ENCODE data around the gene KIF16B.
A peak's percentile ranks its signal among the peaks of the same experiment; 100 is the strongest.

The KIF16B gene

GRCh38 chr20:16280219-16280618 lies 293.0 kb downstream of the KIF16B start:
- Histone ChIP-seq H2BK15ac (ENCODE audit: low read depth, poor library complexity, severe bottlenecking) (no peak overlapping the region), H2BK12ac (ENCODE audit: low read length in 2 of 2) (no peak overlapping the region), H4K8ac (ENCODE audit: low read length) (no peak overlapping the region), H4K91ac (ENCODE audit: low read length) (no peak overlapping the region), H3K23ac (ENCODE audit: low read length in 2 of 2) (no peak overlapping the region), H3K9me3 (ENCODE audit: control insufficient read depth, low read length) (no peaks in the 10 kb centered on the region), H2BK5ac (ENCODE audit: low read depth, low read length, poor library complexity, severe bottlenecking) (no peak overlapping the region), H3K4me1 (ENCODE audit: control insufficient read depth, insufficient read depth, low read depth, low read length) (peaks cover 15% of the 10 kb centered on the region), H2AK5ac (ENCODE audit: low read length, severe bottlenecking) (peak overlapping the region; percentile 35), H3K36me3 (ENCODE audit: control insufficient read depth in 1 of 2, insufficient read depth in 2 of 2, low read depth in 1 of 2, low read length in 2 of 2) (peaks cover 0 to 7% of the 10 kb centered on the region in 2 experiments), H3K4me2 (ENCODE audit: low read length, poor library complexity, severe bottlenecking) (no peak overlapping the region), H2AFZ (ENCODE audit: low read depth, low read length) (no peak overlapping the region), H2BK120ac (ENCODE audit: low read depth, low read length) (no peak overlapping the region), H3K18ac (ENCODE audit: low read depth in 1 of 2, low read length in 2 of 2) (no peak overlapping the region), H3K4me3 (ENCODE audit: insufficient read depth in 1 of 2, low read depth in 1 of 2, low read length in 2 of 2) (no peak overlapping the region), H3K79me1 (replicated peaks; ENCODE audit: low read length, poor library complexity, severe bottlenecking) (no peaks in the 10 kb centered on the region), H3K27ac (ENCODE audit: low read length, poor library complexity, severe bottlenecking) (no peak overlapping the region), H3K4ac (ENCODE audit: low read depth in 1 of 2, low read length in 2 of 2) (no peak overlapping the region), H3K14ac (ENCODE audit: low read length in 2 of 2) (no peak overlapping the region), H3K9ac (ENCODE audit: low read length) (no peak overlapping the region), H3K27me3 (ENCODE audit: control insufficient read depth in 1 of 2, insufficient read depth in 1 of 2, low read length in 2 of 2) (no peaks in the 10 kb centered on the region)
- 95% methylated on average over 2 of the region's 2 CpGs for WGBS
- DNase-seq, result no peak

- Histone ChIP-seq H3K4ac (ENCODE audit: low read depth in 1 of 2, low read length in 2 of 2) (no peak overlapping the region), H3K9me3 (ENCODE audit: control insufficient read depth, low read length) (no peaks in the 10 kb centered on the region), H3K4me3 (ENCODE audit: insufficient read depth in 1 of 2, low read depth in 1 of 2, low read length in 2 of 2) (no peak overlapping the region), H4K8ac (ENCODE audit: low read length) (no peak overlapping the region), H3K36me3 (ENCODE audit: control insufficient read depth in 1 of 2, insufficient read depth in 2 of 2, low read depth in 1 of 2, low read length in 2 of 2) (peaks cover 0 to 7% of the 10 kb centered on the region in 2 experiments), H3K9ac (ENCODE audit: low read length) (no peak overlapping the region), H3K4me2 (ENCODE audit: low read length, poor library complexity, severe bottlenecking) (no peak overlapping the region), H3K14ac (ENCODE audit: low read length in 2 of 2) (no peak overlapping the region), H2BK5ac (ENCODE audit: low read depth, low read length, poor library complexity, severe bottlenecking) (no peak overlapping the region), H2BK120ac (ENCODE audit: low read depth, low read length) (no peak overlapping the region), H4K91ac (ENCODE audit: low read length) (no peak overlapping the region), H3K27me3 (ENCODE audit: control insufficient read depth in 1 of 2, insufficient read depth in 1 of 2, low read length in 2 of 2) (no peaks in the 10 kb centered on the region), H3K4me1 (ENCODE audit: control insufficient read depth, insufficient read depth, low read depth, low read length) (peaks cover 15% of the 10 kb centered on the region), H3K27ac (ENCODE audit: low read length, poor library complexity, severe bottlenecking) (no peak overlapping the region), H2AK5ac (ENCODE audit: low read length, severe bottlenecking) (no peak overlapping the region), H3K23ac (ENCODE audit: low read length in 2 of 2) (no peak overlapping the region), H3K79me1 (replicated peaks; ENCODE audit: low read length, poor library complexity, severe bottlenecking) (no peaks in the 10 kb centered on the region), H2BK12ac (ENCODE audit: low read length in 2 of 2) (no peak overlapping the region), H2AFZ (ENCODE audit: low read depth, low read length) (no peak overlapping the region), H2BK15ac (ENCODE audit: low read depth, poor library complexity, severe bottlenecking) (no peak overlapping the region), H3K18ac (ENCODE audit: low read depth in 1 of 2, low read length in 2 of 2) (no peak overlapping the region)
- WGBS, result 96% methylated on average over 5 of the region's 5 CpGs
- DNase-seq, result no peak
Measured at GRCh38 chr20:16279320-16279719, 293.9 kb downstream of the KIF16B start.

- WGBS, result 78% methylated on average over 2 of the region's 4 CpGs
Measured at GRCh38 chr20:16273812-16274555, 299.3 kb downstream of the KIF16B start.

GRCh38 chr20:16272780-16273360 lies 300.4 kb downstream of the KIF16B start:
- no peak overlapping the region for H2BK120ac ChIP-seq (ENCODE audit: low read depth, low read length)
- no peak overlapping the region for H2BK5ac ChIP-seq (ENCODE audit: low read depth, low read length, poor library complexity, severe bottlenecking)
- no peaks in the 10 kb centered on the region for H3K9me3 ChIP-seq (ENCODE audit: control insufficient read depth, low read length)
- no peak overlapping the region for H2BK15ac ChIP-seq (ENCODE audit: low read depth, poor library complexity, severe bottlenecking)
- peak overlapping the region; percentile 29 for H2AK5ac ChIP-seq (ENCODE audit: low read length, severe bottlenecking)
- H3K9ac ChIP-seq (ENCODE audit: low read length), result no peak overlapping the region
- H3K4me2 ChIP-seq (ENCODE audit: low read length, poor library complexity, severe bottlenecking), result no peak overlapping the region
- H3K18ac ChIP-seq (ENCODE audit: low read depth in 1 of 2, low read length in 2 of 2), result no peak overlapping the region
- peaks cover 0 to 3% of the 10 kb centered on the region in 2 experiments for H3K36me3 ChIP-seq (ENCODE audit: control insufficient read depth in 1 of 2, insufficient read depth in 2 of 2, low read depth in 1 of 2, low read length in 2 of 2)
- peak overlapping the region; percentile 18 for H4K91ac ChIP-seq (ENCODE audit: low read length)
- H3K4me3 ChIP-seq (ENCODE audit: insufficient read depth in 1 of 2, low read depth in 1 of 2, low read length in 2 of 2), result no peak overlapping the region
- no peak overlapping the region for H3K23ac ChIP-seq (ENCODE audit: low read length in 2 of 2)
- no peak overlapping the region for H4K8ac ChIP-seq (ENCODE audit: low read length)
- no peaks in the 10 kb centered on the region for H3K27me3 ChIP-seq (ENCODE audit: control insufficient read depth in 1 of 2, insufficient read depth in 1 of 2, low read length in 2 of 2)
- no peaks in the 10 kb centered on the region for H3K79me1 ChIP-seq (replicated peaks; ENCODE audit: low read length, poor library complexity, severe bottlenecking)
- H3K27ac ChIP-seq (ENCODE audit: low read length, poor library complexity, severe bottlenecking), result peak overlapping the region; percentile 39
- H2AFZ ChIP-seq (ENCODE audit: low read depth, low read length), result no peak overlapping the region
- WGBS, result 95% methylated on average over 20 of the region's 20 CpGs
- DNase-seq, result no peak
- H2BK12ac ChIP-seq (ENCODE audit: low read length in 2 of 2), result no peak overlapping the region
- H3K4me1 ChIP-seq (ENCODE audit: control insufficient read depth, insufficient read depth, low read depth, low read length), result peaks cover 16% of the 10 kb centered on the region
- no peak overlapping the region for H3K4ac ChIP-seq (ENCODE audit: low read depth in 1 of 2, low read length in 2 of 2)
- H3K14ac ChIP-seq (ENCODE audit: low read length in 2 of 2), result no peak overlapping the region

More at GRCh38 chr20:16273812-16274555, 299.3 kb downstream of the KIF16B start:
- no peaks in the 10 kb centered on the region for H3K9me3 ChIP-seq (ENCODE audit: control insufficient read depth, low read length)
- H4K8ac ChIP-seq (ENCODE audit: low read length), result no peak overlapping the region
- peak overlapping the region; percentile 44 for H3K27ac ChIP-seq (ENCODE audit: low read length, poor library complexity, severe bottlenecking)
- H3K23ac ChIP-seq (ENCODE audit: low read length in 2 of 2), result no peak overlapping the region
- peaks cover 16% of the 10 kb centered on the region for H3K4me1 ChIP-seq (ENCODE audit: control insufficient read depth, insufficient read depth, low read depth, low read length)
- no peak overlapping the region for H4K91ac ChIP-seq (ENCODE audit: low read length)
- no peaks in the 10 kb centered on the region for H3K79me1 ChIP-seq (replicated peaks; ENCODE audit: low read length, poor library complexity, severe bottlenecking)
- H3K4me2 ChIP-seq (ENCODE audit: low read length, poor library complexity, severe bottlenecking), result no peak overlapping the region
- H3K4ac ChIP-seq (ENCODE audit: low read depth in 1 of 2, low read length in 2 of 2), result no peak overlapping the region
- H2AFZ ChIP-seq (ENCODE audit: low read depth, low read length), result no peak overlapping the region
- no peak overlapping the region for H2BK5ac ChIP-seq (ENCODE audit: low read depth, low read length, poor library complexity, severe bottlenecking)
- no peak overlapping the region for H3K14ac ChIP-seq (ENCODE audit: low read length in 2 of 2)
- H2BK120ac ChIP-seq (ENCODE audit: low read depth, low read length), result no peak overlapping the region
- no peak overlapping the region for H3K9ac ChIP-seq (ENCODE audit: low read length)
- no peak overlapping the region for H2AK5ac ChIP-seq (ENCODE audit: low read length, severe bottlenecking)
- no peak overlapping the region for H3K18ac ChIP-seq (ENCODE audit: low read depth in 1 of 2, low read length in 2 of 2)
- H3K27me3 ChIP-seq (ENCODE audit: control insufficient read depth in 1 of 2, insufficient read depth in 1 of 2, low read length in 2 of 2), result no peaks in the 10 kb centered on the region
- H3K4me3 ChIP-seq (ENCODE audit: insufficient read depth in 1 of 2, low read depth in 1 of 2, low read length in 2 of 2), result no peak overlapping the region
- DNase-seq, result no peak
- H3K36me3 ChIP-seq (ENCODE audit: control insufficient read depth in 1 of 2, insufficient read depth in 2 of 2, low read depth in 1 of 2, low read length in 2 of 2), result peaks cover 0 to 3% of the 10 kb centered on the region in 2 experiments
- no peak overlapping the region for H2BK12ac ChIP-seq (ENCODE audit: low read length in 2 of 2)
- no peak overlapping the region for H2BK15ac ChIP-seq (ENCODE audit: low read depth, poor library complexity, severe bottlenecking)

Data from mesenchymal stem cell (in vitro differentiated cells and primary cell).